Activated CD4-positive, alpha-beta T cell treated with anti-CD3 and anti-CD28 coated beads, Interleukin-2, Interleukin-6, amounts not matched to agents 100 ng/mL and 50 ng/mL, durations not matched to agents 16 hours and 8 hours (primary cell): Measurements from ENCODE around the gene IFIT3.
"Not testable (repeated sequence)": the region's sequence is repeated elsewhere in the genome, so short reads cannot be mapped to it uniquely, and the experiment has no call there.

Source experiments
- DNase-seq: peaks from one replicate; pipeline ENCODE4 v3.0.0-alpha.2; 2020

IFIT3 gene

GRCh38 chr10:89337484-89337883 is 9.7 kb downstream of the IFIT3 start:
- peak; percentile 67 for DNase-seq

- DNase-seq = no peak
Measured at GRCh38 chr10:89338713-89339112, 10.9 kb downstream of the IFIT3 start.

GRCh38 chr10:89339875-89340274 is 12.1 kb downstream of the IFIT3 start:
- DNase-seq = no peak

- DNase-seq = no peak
Measured at GRCh38 chr10:89341649-89342048, 13.9 kb downstream of the IFIT3 start.

- DNase-seq = no peak
Measured at GRCh38 chr10:89342206-89342958, 14.6 kb downstream of the IFIT3 start.

- DNase-seq = no peak
Measured at GRCh38 chr10:89343089-89343767, 15.4 kb downstream of the IFIT3 start.

- no peak for DNase-seq
Measured at GRCh38 chr10:89344156-89344555, 16.4 kb downstream of the IFIT3 start.

- DNase-seq = no peak
Measured at GRCh38 chr10:89345367-89346000, 17.7 kb downstream of the IFIT3 start.

- no peak for DNase-seq
Measured at GRCh38 chr10:89346405-89347254, 18.8 kb downstream of the IFIT3 start.

GRCh38 chr10:89347701-89348457 is 20.1 kb downstream of the IFIT3 start:
- DNase-seq = no peak

GRCh38 chr10:89348481-89348880 is 20.7 kb downstream of the IFIT3 start:
- no peak for DNase-seq

GRCh38 chr10:89348975-89349374 is 21.2 kb downstream of the IFIT3 start:
- no peak for DNase-seq

- not testable (repeated sequence) for DNase-seq
Measured at GRCh38 chr10:89350631-89351315, 23.0 kb downstream of the IFIT3 start.

GRCh38 chr10:89351412-89351779 is 23.6 kb downstream of the IFIT3 start:
- peak; percentile 63 for DNase-seq

- DNase-seq = no peak
Measured at GRCh38 chr10:89351780-89352597, 24.2 kb downstream of the IFIT3 start.

GRCh38 chr10:89352802-89353201 is 25.0 kb downstream of the IFIT3 start:
- DNase-seq = no peak

GRCh38 chr10:89355394-89355931 is 27.7 kb downstream of the IFIT3 start:
- no peak for DNase-seq

GRCh38 chr10:89357096-89357495 is 29.3 kb downstream of the IFIT3 start:
- no peak for DNase-seq

GRCh38 chr10:89357975-89358374 is 30.2 kb downstream of the IFIT3 start:
- no peak for DNase-seq

GRCh38 chr10:89360157-89360556 is 32.4 kb downstream of the IFIT3 start:
- no peak for DNase-seq

GRCh38 chr10:89362929-89363328 is 35.1 kb downstream of the IFIT3 start:
- DNase-seq = no peak
